ENCODE data around the gene TRMT5. TPM values are rescaled to one million over a fixed set of nuclear protein-coding genes. Genes with fewer than 3 reads are reported as not detected.

The TRMT5 gene
- total RNA-seq, 1 experiment from 2014 or later: 16.3 TPM

GRCh38 chr14:60925286-60925685 is 55.6 kb downstream of the TRMT5 start:
- H3K36me3 Mint-ChIP-seq (ENCODE audit: insufficient read depth, unreplicated experiment): no peaks in the 10 kb centered on the region
- intact Hi-C loops (cut with micrococcal nuclease; ENCODE audit: unreplicated experiment): no loop called here
- no peaks in the 10 kb centered on the region for H3K4me1 ChIP-seq
- no peaks in the 10 kb centered on the region for H3K36me3 ChIP-seq (ENCODE audit: control insufficient read depth, insufficient read depth, low read length)
- BruUV-seq (replicated peaks): no TSS peak
- no peaks in the 10 kb centered on the region for H3K9me3 ChIP-seq
- no peaks in the 10 kb centered on the region for H3K27me3 ChIP-seq (replicated peaks; ENCODE audit: control insufficient read depth, insufficient read depth, low read length)
- no peak overlapping the region for H3K27ac Mint-ChIP-seq (ENCODE audit: unreplicated experiment)
- CTCF ChIA-PET: no interaction called here
- H3K4me3 ChIP-seq (ENCODE audit: low read depth, low read length): no peak overlapping the region
- H3K4me1 Mint-ChIP-seq (ENCODE audit: low read depth, unreplicated experiment): no peaks in the 10 kb centered on the region
- no peak for DNase-seq
- POLR2A ChIA-PET: no interaction called here
- no peak for TF ChIP-seq CTCF (IDR thresholded peaks at IDR 0.05; ENCODE audit: insufficient read depth in 1 of 2, low read depth in 1 of 2, low read length in 1 of 2, severe bottlenecking in 1 of 2, unreplicated experiment in 1 of 2)
- no peaks in the 10 kb centered on the region for H3K27me3 Mint-ChIP-seq (ENCODE audit: insufficient read depth, unreplicated experiment)
- no peaks in the 10 kb centered on the region for H3K9me3 Mint-ChIP-seq (ENCODE audit: unreplicated experiment)
- H3K4me3 Mint-ChIP-seq (ENCODE audit: unreplicated experiment): no peak overlapping the region

- Histone ChIP-seq H3K4me1 (no peaks in the 10 kb centered on the region), H3K27me3 (replicated peaks; ENCODE audit: control insufficient read depth, insufficient read depth, low read length) (no peaks in the 10 kb centered on the region), H3K36me3 (ENCODE audit: control insufficient read depth, insufficient read depth, low read length) (no peaks in the 10 kb centered on the region), H3K9me3 (no peaks in the 10 kb centered on the region), H3K4me3 (ENCODE audit: low read depth, low read length) (no peak overlapping the region)
- no peak for DNase-seq
- TF ChIP-seq CTCF (IDR thresholded peaks at IDR 0.05; ENCODE audit: insufficient read depth in 1 of 2, low read depth in 1 of 2, low read length in 1 of 2, severe bottlenecking in 1 of 2, unreplicated experiment in 1 of 2): no peak
- H3K27ac Mint-ChIP-seq (ENCODE audit: unreplicated experiment): no peak overlapping the region
- no peaks in the 10 kb centered on the region for H3K9me3 Mint-ChIP-seq (ENCODE audit: unreplicated experiment)
- H3K4me3 Mint-ChIP-seq (ENCODE audit: unreplicated experiment): no peak overlapping the region
- no peaks in the 10 kb centered on the region for H3K4me1 Mint-ChIP-seq (ENCODE audit: low read depth, unreplicated experiment)
- H3K36me3 Mint-ChIP-seq (ENCODE audit: insufficient read depth, unreplicated experiment): no peaks in the 10 kb centered on the region
- intact Hi-C loops (cut with micrococcal nuclease; ENCODE audit: unreplicated experiment): no loop called here
- H3K27me3 Mint-ChIP-seq (ENCODE audit: insufficient read depth, unreplicated experiment): no peaks in the 10 kb centered on the region
- POLR2A ChIA-PET: no interaction called here
- CTCF ChIA-PET: no interaction called here
- BruUV-seq (replicated peaks): no TSS peak
Measured at GRCh38 chr14:60922050-60922449, 58.8 kb downstream of the TRMT5 start.

Other genes starting within 250 kb of the TRMT5 start
- gene MNAT1, start 246.3 kb downstream of the TRMT5 start, total RNA-seq (2022): 36.4 and 38.8 TPM in 2 replicates
- 10.2 and 11.5 TPM in 2 replicates for gene SLC38A6, start 166 bp upstream of the TRMT5 start, total RNA-seq (2022)

All from Caco-2 (cell line).